HepG2 (cell line): ENCODE results near the gene CSNK1E. TPM values are rescaled to one million over a fixed set of nuclear protein-coding genes. Genes with fewer than 3 reads are reported as not detected.

ENCODE experiments used
- ATAC-seq: fragments of 200-7000 bp; cut with Tn5 transposase; 3 replicates; pipeline ENCODE4 v1.9.1; 2020; ENCODE audit warnings: mild to moderate bottlenecking, moderate library complexity
- BruUV-seq: library from RNA; stranded (reverse); fragments of 400-500 nt; replicated peaks from 2 replicates; lab custom pipeline; 2021; lab: Mats Ljungman, UMichigan
- CTCF ChIA-PET: fragments of 300-600 bp; formaldehyde crosslinking; extraction: SDS; loops from one replicate; lab custom pipeline; 2021; ENCODE audit warnings: low total read pairs, inconsistent platforms, low intra/inter-chr PET ratio; lab: Yijun Ruan, JAX
- POLR2A ChIA-PET: fragments of 350-600 bp; sonication (Branson Sonifier 250); formaldehyde crosslinking; loops from one replicate; lab custom pipeline; 2020; ENCODE audit warnings: antibody characterized with exemption, inconsistent platforms; lab: Yijun Ruan, JAX
- DNase-seq: peaks from one replicate; pipeline ENCODE4 v3.0.0-alpha.2; 2015; ENCODE audit warnings: low spot score
- FAIRE-seq: peaks from 3 replicates; lab custom pipeline; 2011; peaks lifted over from hg19 to GRCh38; lab: Jason Lieb, UNC
- H2AFZ ChIP-seq: one replicate; pipeline ENCODE4 v1.6.1; 2011; ENCODE audit warnings: low read length, inconsistent platforms
- H3K27ac ChIP-seq: fragments of 300-600 bp; 3 replicates; pipeline ENCODE4 v1.8.0; 2011; ENCODE audit warnings: mixed run types, mild to moderate bottlenecking, mixed read lengths, low read length, inconsistent platforms; ENCODE audit not compliant: insufficient read depth; ENCODE audit errors: extremely low read length
- H3K27me3 ChIP-seq, 2 experiments: fragments of 200-600 bp in 1 of 2; 2 replicates in 1 of 2; 3 replicates in 1 of 2; pipeline versions ENCODE4 v1.6.0 to v1.8.0; 2011; ENCODE audit warnings: low read length in 2 of 2, mild to moderate bottlenecking in 2 of 2, moderate library complexity in 2 of 2, inconsistent platforms in 1 of 2; ENCODE audit not compliant: insufficient read depth in 2 of 2, control insufficient read depth in 1 of 2
- H3K36me3 ChIP-seq, 2 experiments: fragments of 200-600 bp in 1 of 2; replicated peaks in 1 of 2; 2 replicates in 1 of 2; 3 replicates in 1 of 2; pipeline versions ENCODE4 v1.5.1 to v1.8.0; 2011; ENCODE audit warnings: low read length in 2 of 2, inconsistent platforms in 1 of 2; ENCODE audit not compliant: insufficient read depth in 2 of 2, control insufficient read depth in 1 of 2
- H3K4me1 ChIP-seq: 2 replicates; pipeline ENCODE4 v1.5.1; 2012; ENCODE audit warnings: low read length, inconsistent platforms; ENCODE audit not compliant: insufficient read depth
- H3K4me2 ChIP-seq: 2 replicates; pipeline ENCODE4 v1.6.0; 2011; ENCODE audit warnings: low read depth, low read length, inconsistent platforms
- H3K4me3 ChIP-seq, 3 experiments: fragments of 200-600 bp in 1 of 3; sonication (generic), shearing (Covaris generic) in 1 of 3; replicated peaks in 1 of 3; 2 replicates each; pipeline ENCODE4 v1.5.1; 2011 to 2016; ENCODE audit warnings: low read length in 3 of 3, inconsistent platforms in 2 of 3, low read depth in 2 of 3, mild to moderate bottlenecking in 2 of 3, control low read depth in 1 of 3, mixed read lengths in 1 of 3; ENCODE audit not compliant: insufficient read depth in 1 of 3
- H3K79me2 ChIP-seq: one replicate; pipeline ENCODE4 v1.6.1; 2011; ENCODE audit warnings: low read length, inconsistent platforms; ENCODE audit not compliant: insufficient read depth
- H3K9ac ChIP-seq: 2 replicates; pipeline ENCODE4 v1.6.0; 2011; ENCODE audit warnings: mild to moderate bottlenecking, low read depth, low read length, inconsistent platforms; ENCODE audit not compliant: insufficient read depth
- H3K9me3 ChIP-seq: 2 replicates; pipeline ENCODE4 v1.5.1; 2012; ENCODE audit warnings: mild to moderate bottlenecking, low read length
- H4K20me1 ChIP-seq: 2 replicates; pipeline ENCODE4 v1.6.0; 2011; ENCODE audit warnings: inconsistent platforms, mild to moderate bottlenecking, low read length, moderate library complexity; ENCODE audit not compliant: insufficient read depth
- AGO2 ChIP-seq: fragments of 200-400 bp; formaldehyde crosslinking; optimal IDR thresholded peaks from 2 replicates; pipeline ENCODE3; 2017; ENCODE audit warnings: mild to moderate bottlenecking, low read depth, low read length, moderate library complexity
- FOXC1 ChIP-seq: sonication (generic); formaldehyde crosslinking; IDR thresholded peaks from 2 replicates; pipeline ENCODE4 v1.8.0; 2022; ENCODE audit warnings: mild to moderate bottlenecking, missing genetic modification reagents, borderline replicate concordance
- HMGXB3 ChIP-seq: sonication (generic); formaldehyde crosslinking; IDR thresholded peaks from 2 replicates; pipeline ENCODE4 v1.4.0; 2020; ENCODE audit warnings: missing genetic modification reagents, borderline replicate concordance
- KLF11 ChIP-seq: IDR thresholded peaks from 2 replicates; pipeline ENCODE4 v1.6.1; 2016; ENCODE audit warnings: missing compliant biosample characterization
- NR2F6 ChIP-seq, 2 experiments: IDR thresholded peaks; 2 replicates each; pipeline ENCODE4 v1.6.1; 2016; ENCODE audit warnings: antibody characterized with exemption in 1 of 2, mild to moderate bottlenecking in 1 of 2
- RNF219 ChIP-seq: sonication (generic); formaldehyde crosslinking; IDR thresholded peaks from 2 replicates; pipeline ENCODE4 v1.5.0; 2020; ENCODE audit warnings: mild to moderate bottlenecking, missing genetic modification reagents
- ZNF207 ChIP-seq: fragments of 450-650 bp; IDR thresholded peaks from 2 replicates; pipeline ENCODE4 v1.6.1; 2016; ENCODE audit warnings: antibody characterized with exemption, borderline replicate concordance
- ZNF331 ChIP-seq: sonication (generic); formaldehyde crosslinking; IDR thresholded peaks from 2 replicates; pipeline ENCODE4 v1.4.0; 2020; ENCODE audit warnings: missing genetic modification reagents
- ZNF496 ChIP-seq: sonication (generic); formaldehyde crosslinking; IDR thresholded peaks from 2 replicates; pipeline ENCODE4 v1.8.1; 2023; ENCODE audit warnings: mild to moderate bottlenecking, moderate library complexity, missing genetic modification reagents; ENCODE audit not compliant: insufficient replicate concordance
- WGBS: methylation state at CpG from one replicate; pipeline ENCODE4 v1.1.6; 2017; ENCODE audit warnings: low lambda C conversion rate; 5-methylcytosine and 5-hydroxymethylcytosine counted together
- in situ Hi-C: cut with HindIII; loops from 2 replicates; pipeline ENCODE4 v1.10.0; 2017; ENCODE audit warnings: low pct_unique_long_range_greater_than_20kb; ENCODE audit not compliant: extremely low pct_ligation_motif_present
- intact Hi-C: fragments of 100-400 bp; cut with micrococcal nuclease; formaldehyde crosslinking; loops from one replicate; pipeline ENCODE4 v1.10.0; 2022; ENCODE audit not compliant: unreplicated experiment
- polyA plus RNA-seq, 8 experiments: library from polyadenylated mRNA; depleted of rRNA in 3 of 8; stranded (reverse) in 7 of 8; unstranded in 1 of 8; fragments of >200 nt; fragmentation: Illumina TruSeq in 4 of 8; extraction: Trizol in 4 of 8; gene quantifications; 2 replicates each; pipeline versions ENCODE4 v1.2.1 to v1.2.3, GENCODE V29; 2011 to 2016; ENCODE audit warnings: low read depth in 4 of 8, missing spikeins in 1 of 8, mixed read lengths in 1 of 8; ENCODE audit not compliant: insufficient read depth in 1 of 8
- total RNA-seq, 5 experiments: library from RNA; depleted of rRNA; stranded (reverse); fragments of >200 nt; fragmentation: Illumina TruSeq; extraction: Trizol; gene quantifications; 2 replicates each; pipeline ENCODE4 v1.2.3, GENCODE V29; 2016; ENCODE audit warnings: low read depth in 1 of 5

Gene CSNK1E
- total and polyA plus RNA-seq, 2 of the 13 experiments (the other 11 are each of a cell fraction or from before 2014, with no cell fraction given), result 34.7 to 129 TPM

- Histone ChIP-seq H3K4me3 (no peak overlapping the region), H3K27ac (no peak overlapping the region), H3K27me3 (no peaks in the 10 kb centered on the region; a peak in 1 of 5 replicates), H3K79me2 (no peaks in the 10 kb centered on the region), H4K20me1 (no peaks in the 10 kb centered on the region), H3K4me2 (no peak overlapping the region), H2AFZ (no peak overlapping the region), H3K4me1 (peaks cover 16% of the 10 kb centered on the region), H3K9ac (no peak overlapping the region), H3K9me3 (no peaks in the 10 kb centered on the region), H3K36me3 (peaks cover 12 to 27% of the 10 kb centered on the region in 2 experiments)
- intact Hi-C loops (no loop called here), in situ Hi-C loops (no loop called here)
- WGBS, result 90% methylated on average over 13 of the region's 22 CpGs
- ATAC-seq (no peak), FAIRE-seq (no peak), DNase-seq (no peak)
- TF ChIP-seq ZNF207 (no peak), AGO2 (peak; percentile 82)
- CTCF ChIA-PET, result no interaction called here
- POLR2A ChIA-PET, result no interaction called here
- BruUV-seq, result TSS peak; percentile 21
These were observed 25.9 kb downstream of the CSNK1E start for GRCh38 chr22:38291201-38291777.

- no TSS peak for BruUV-seq
- Histone ChIP-seq H4K20me1 (no peaks in the 10 kb centered on the region), H3K27me3 (no peaks in the 10 kb centered on the region; a peak in 1 of 5 replicates), H2AFZ (no peak overlapping the region), H3K9ac (no peak overlapping the region), H3K4me2 (no peak overlapping the region), H3K36me3 (peaks cover 5 to 19% of the 10 kb centered on the region in 2 experiments), H3K27ac (no peak overlapping the region), H3K79me2 (no peaks in the 10 kb centered on the region), H3K9me3 (no peaks in the 10 kb centered on the region), H3K4me1 (peaks cover 19% of the 10 kb centered on the region), H3K4me3 (no peak overlapping the region)
- intact Hi-C loops (no loop called here), in situ Hi-C loops (no loop called here)
- no peak for FAIRE-seq
- ChIA-PET POLR2A (no interaction called here), CTCF (no interaction called here)
- 96% methylated on average over 3 of the region's 8 CpGs for WGBS
- ATAC-seq, result no peak
- DNase-seq, result no peak
- no peak for TF ChIP-seq RNF219
- no peak for TF ChIP-seq FOXC1
- TF ChIP-seq NR2F6 (IDR thresholded peaks at IDR 0.05), result no peak
- no peak for TF ChIP-seq NR2F6 (CRISPR knock-in tag; IDR thresholded peaks at IDR 0.05)
- no peak for TF ChIP-seq KLF11
- TF ChIP-seq ZNF331 (CRISPR knock-in tag), result no peak
- no peak for TF ChIP-seq HMGXB3 (CRISPR knock-in tag)
- no peak for TF ChIP-seq ZNF496
These were observed 26.9 kb downstream of the CSNK1E start for GRCh38 chr22:38290347-38290746.
